IPS-20b (cell line): ENCODE data around the gene VMP1.

Source experiments
- H3K27ac ChIP-seq: one replicate; pipeline ENCODE4 v1.5.1; 2013; ENCODE audit warnings: low read length
- H3K27me3 ChIP-seq: 2 replicates; pipeline ENCODE4 v1.6.1; 2013; ENCODE audit warnings: mild to moderate bottlenecking, low read length, inconsistent platforms; ENCODE audit not compliant: insufficient read depth
- H3K36me3 ChIP-seq: 2 replicates; pipeline ENCODE4 v1.6.1; 2013; ENCODE audit warnings: low read depth, mild to moderate bottlenecking, inconsistent platforms, low read length, moderate library complexity; ENCODE audit not compliant: insufficient read depth
- H3K4me1 ChIP-seq: 2 replicates; pipeline ENCODE4 v1.6.1; 2013; ENCODE audit warnings: mild to moderate bottlenecking, control low read depth, inconsistent platforms, low read length, moderate library complexity; ENCODE audit not compliant: insufficient read depth
- H3K4me3 ChIP-seq: 2 replicates; pipeline ENCODE4 v1.5.1; 2013; ENCODE audit warnings: mild to moderate bottlenecking, low read length, inconsistent platforms
- H3K9ac ChIP-seq: 2 replicates; pipeline ENCODE4 v1.6.1; 2013; ENCODE audit warnings: low read depth, mild to moderate bottlenecking, inconsistent platforms, low read length, moderate library complexity
- H3K9me3 ChIP-seq: 2 replicates; pipeline ENCODE4 v1.6.1; 2013; ENCODE audit warnings: mild to moderate bottlenecking, low read depth, low read length, inconsistent platforms; ENCODE audit not compliant: insufficient read depth

Gene VMP1

DNA sequence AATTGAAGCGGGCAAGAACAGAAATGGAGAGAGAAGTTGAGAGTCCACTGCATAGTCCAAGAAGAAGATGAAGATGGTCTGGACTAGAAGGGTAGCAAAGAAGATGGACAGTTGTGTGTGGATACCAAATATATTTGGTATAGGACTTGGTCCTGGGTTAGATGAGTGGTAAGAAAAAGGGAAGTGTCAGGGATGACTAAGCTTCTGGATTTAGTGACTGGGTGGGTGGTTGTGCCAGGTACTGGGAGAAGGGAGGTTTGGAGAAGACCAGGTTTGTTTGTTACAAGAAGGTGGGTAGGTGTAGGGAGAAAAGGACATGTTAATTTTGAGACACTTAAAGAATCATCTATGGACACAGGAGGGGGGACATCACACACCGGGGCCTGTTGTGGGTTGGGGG is 5.4 kb downstream of the VMP1 start:
- H3K4me3 ChIP-seq, result no peak overlapping the region
- H3K27me3 ChIP-seq, result no peaks in the 10 kb centered on the region
- no peak overlapping the region for H3K9ac ChIP-seq
- H3K9me3 ChIP-seq, result no peaks in the 10 kb centered on the region
- H3K27ac ChIP-seq, result no peak overlapping the region
- H3K4me1 ChIP-seq, result peaks cover 6% of the 10 kb centered on the region; the same call in 1 of the 2 replicates
- H3K36me3 ChIP-seq, result no peaks in the 10 kb centered on the region

DNA sequence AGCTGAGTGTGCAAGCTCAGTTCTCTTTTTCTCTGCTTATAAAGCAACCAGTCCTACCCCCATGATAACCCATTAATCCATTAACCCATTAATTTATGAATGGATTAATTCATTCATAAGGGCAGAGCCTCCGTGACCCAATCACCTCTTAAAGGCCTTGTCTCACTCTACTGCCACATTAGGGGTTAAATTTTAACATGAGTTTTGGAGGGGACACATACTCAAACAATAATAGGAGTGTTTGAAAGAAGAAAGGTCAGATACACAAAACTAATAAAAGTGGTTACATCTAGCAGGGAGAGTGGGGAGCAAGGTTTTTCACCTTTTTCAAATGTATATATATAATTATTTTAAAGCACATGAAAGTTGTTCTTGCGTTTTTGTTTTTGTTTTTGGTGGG is 6.8 kb downstream of the VMP1 start:
- no peaks in the 10 kb centered on the region for H3K27me3 ChIP-seq
- H3K9me3 ChIP-seq, result no peaks in the 10 kb centered on the region
- no peaks in the 10 kb centered on the region for H3K36me3 ChIP-seq
- no peak overlapping the region for H3K9ac ChIP-seq
- no peak overlapping the region for H3K4me3 ChIP-seq
- H3K27ac ChIP-seq, result no peak overlapping the region
- H3K4me1 ChIP-seq, result no peaks in the 10 kb centered on the region

GRCh38 chr17:59716427-59716826 is 9.0 kb downstream of the VMP1 start:
- Histone ChIP-seq H3K27me3 (no peaks in the 10 kb centered on the region), H3K9me3 (no peaks in the 10 kb centered on the region), H3K9ac (no peak overlapping the region), H3K4me3 (no peak overlapping the region), H3K27ac (no peak overlapping the region), H3K36me3 (no peaks in the 10 kb centered on the region), H3K4me1 (no peaks in the 10 kb centered on the region)

DNA sequence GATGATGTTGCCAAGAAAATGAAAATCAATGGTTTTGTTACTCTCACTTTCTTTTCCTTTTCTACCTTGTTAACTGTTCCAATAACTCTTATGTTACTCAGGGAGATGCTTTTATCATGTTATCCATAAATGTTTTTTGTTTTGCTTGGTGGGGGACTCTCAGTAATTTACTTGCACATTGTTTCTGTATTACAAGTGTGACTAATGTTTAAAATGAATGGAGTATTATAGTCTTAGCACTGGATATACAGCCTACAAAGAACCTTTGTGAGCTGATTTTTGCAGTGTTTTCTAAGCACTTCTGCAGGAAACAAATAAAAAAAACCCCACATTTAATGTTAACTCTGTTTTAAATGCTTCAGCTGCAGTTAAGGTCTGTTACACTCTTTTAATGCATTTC is 12.1 kb downstream of the VMP1 start:
- Histone ChIP-seq H3K27me3 (no peaks in the 10 kb centered on the region), H3K4me3 (no peak overlapping the region), H3K4me1 (peaks cover 7% of the 10 kb centered on the region), H3K36me3 (no peaks in the 10 kb centered on the region), H3K27ac (no peak overlapping the region), H3K9me3 (no peaks in the 10 kb centered on the region), H3K9ac (no peak overlapping the region)

GRCh38 chr17:59722623-59723022 is 15.2 kb downstream of the VMP1 start:
- no peak overlapping the region for H3K9ac ChIP-seq
- no peaks in the 10 kb centered on the region for H3K9me3 ChIP-seq
- H3K27ac ChIP-seq, result no peak overlapping the region
- H3K4me3 ChIP-seq, result no peak overlapping the region
- H3K4me1 ChIP-seq, result peaks cover 7% of the 10 kb centered on the region
- no peaks in the 10 kb centered on the region for H3K27me3 ChIP-seq
- no peaks in the 10 kb centered on the region for H3K36me3 ChIP-seq

DNA sequence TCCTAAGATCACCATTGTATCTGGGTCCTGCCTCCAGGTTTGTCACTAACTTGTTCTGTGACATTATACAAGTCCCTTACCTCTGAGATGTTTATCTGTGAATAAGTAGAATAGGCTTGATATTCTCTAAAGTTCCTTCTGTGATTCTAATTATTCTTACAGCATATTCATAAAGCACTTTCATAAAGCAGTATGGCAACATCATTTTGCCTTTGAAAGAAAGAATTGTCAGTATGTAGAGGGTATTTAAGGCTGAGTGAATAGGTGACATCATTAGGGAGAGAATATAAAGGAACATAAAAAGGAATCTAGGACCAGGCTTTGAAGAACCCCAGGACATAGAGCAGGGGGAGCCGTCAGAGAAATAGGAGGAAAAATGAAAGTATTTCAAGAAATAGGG is 15.6 kb downstream of the VMP1 start:
- H3K9ac ChIP-seq, result no peak overlapping the region
- no peaks in the 10 kb centered on the region for H3K27me3 ChIP-seq
- no peak overlapping the region for H3K4me3 ChIP-seq
- peaks cover 7% of the 10 kb centered on the region for H3K4me1 ChIP-seq
- H3K27ac ChIP-seq, result no peak overlapping the region
- H3K36me3 ChIP-seq, result no peaks in the 10 kb centered on the region
- no peaks in the 10 kb centered on the region for H3K9me3 ChIP-seq

DNA sequence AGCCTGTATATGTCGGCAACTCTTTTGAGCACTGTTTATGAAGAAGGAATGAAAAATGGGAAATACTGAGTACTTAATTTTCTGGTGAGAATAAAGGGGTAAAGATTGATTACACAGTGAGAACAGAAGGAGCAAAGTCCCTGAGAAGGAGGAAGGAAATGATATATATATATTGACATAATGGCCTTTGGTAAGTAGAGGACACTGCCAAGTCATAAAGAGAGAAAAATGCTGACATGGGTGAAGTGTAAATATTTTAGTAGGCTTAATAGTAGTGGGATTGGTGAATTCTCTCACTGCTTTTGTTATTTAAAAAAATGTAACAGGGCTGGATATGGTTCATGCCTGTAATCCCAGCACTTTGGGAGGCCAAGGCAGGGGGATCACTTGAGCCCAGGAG is 16.2 kb downstream of the VMP1 start:
- no peak overlapping the region for H3K27ac ChIP-seq
- no peak overlapping the region for H3K9ac ChIP-seq
- H3K4me3 ChIP-seq, result no peak overlapping the region
- no peaks in the 10 kb centered on the region for H3K36me3 ChIP-seq
- peaks cover 7% of the 10 kb centered on the region for H3K4me1 ChIP-seq
- no peaks in the 10 kb centered on the region for H3K27me3 ChIP-seq
- H3K9me3 ChIP-seq, result no peaks in the 10 kb centered on the region

- Histone ChIP-seq H3K9me3 (no peaks in the 10 kb centered on the region), H3K27ac (no peak overlapping the region)
These were observed 18.2 kb downstream of the VMP1 start for GRCh38 chr17:59725691-59726090.

DNA sequence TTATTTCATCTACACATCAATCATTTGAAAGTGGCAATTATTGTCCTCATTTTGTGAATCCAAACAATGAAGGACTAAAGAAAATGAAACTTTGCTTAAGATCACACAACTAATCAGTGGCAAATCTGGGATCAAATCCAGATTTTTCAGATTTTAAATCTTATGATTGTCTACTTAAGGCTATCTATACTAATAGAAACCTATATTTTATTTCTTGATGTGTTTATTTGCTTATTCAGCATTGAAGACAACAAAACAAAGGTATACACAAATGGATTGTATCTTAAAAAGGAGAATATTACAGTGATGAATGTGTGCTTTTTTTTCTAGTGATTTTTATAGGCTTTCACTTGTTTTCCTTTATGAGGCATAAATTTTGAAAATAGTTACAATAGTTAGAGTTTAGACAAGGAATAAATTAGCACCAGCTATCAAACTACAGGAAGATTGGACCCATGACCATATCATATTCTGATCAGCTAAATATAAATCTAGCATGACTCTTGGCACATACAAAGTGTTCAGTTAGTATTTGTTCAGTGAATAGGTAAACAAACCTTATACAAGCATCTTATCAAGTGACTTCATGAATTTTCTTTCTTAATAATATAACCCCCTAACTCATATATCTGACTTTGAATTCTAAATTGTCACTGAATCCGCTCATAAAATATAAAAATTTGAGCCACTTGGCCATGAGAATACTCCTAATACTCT is 20.5 kb downstream of the VMP1 start:
- Histone ChIP-seq H3K4me3 (no peak overlapping the region), H3K27me3 (no peaks in the 10 kb centered on the region), H3K4me1 (peaks cover 7% of the 10 kb centered on the region), H3K9ac (no peak overlapping the region), H3K9me3 (no peaks in the 10 kb centered on the region), H3K36me3 (no peaks in the 10 kb centered on the region), H3K27ac (no peak overlapping the region)

More at GRCh38 chr17:59725691-59726090, 18.2 kb downstream of the VMP1 start:
- Histone ChIP-seq H3K9ac (no peak overlapping the region), H3K4me3 (no peak overlapping the region), H3K27me3 (no peaks in the 10 kb centered on the region), H3K36me3 (no peaks in the 10 kb centered on the region), H3K4me1 (peaks cover 7% of the 10 kb centered on the region)

DNA sequence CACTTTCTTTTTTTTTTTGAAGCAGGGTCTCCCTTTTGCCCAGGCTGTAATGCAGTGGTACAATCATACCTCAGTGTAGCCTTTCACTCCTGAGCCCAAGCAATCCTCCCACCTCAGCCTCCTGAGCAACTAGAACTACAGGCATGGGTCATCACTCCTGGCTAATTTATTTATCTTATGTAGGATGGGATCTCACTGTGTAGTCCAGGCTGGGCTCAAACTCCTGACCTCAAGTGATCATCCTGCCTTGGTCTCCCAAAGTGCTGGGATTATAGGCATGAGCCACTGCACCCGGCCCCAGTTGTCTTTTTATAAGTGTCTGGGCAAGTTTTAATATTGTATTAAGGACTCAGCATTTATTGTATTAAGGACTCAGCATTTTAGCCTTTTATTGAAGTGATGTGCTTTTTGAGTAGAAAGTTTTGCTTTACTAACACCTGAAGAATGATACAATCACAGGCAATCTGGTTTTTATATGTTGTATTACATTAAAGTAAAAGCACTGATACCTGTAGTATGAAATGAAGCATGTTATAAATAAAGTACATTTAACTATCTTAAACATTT is 22.9 kb downstream of the VMP1 start:
- H3K27me3 ChIP-seq, result no peaks in the 10 kb centered on the region
- H3K4me1 ChIP-seq, result no peaks in the 10 kb centered on the region
- H3K4me3 ChIP-seq, result no peak overlapping the region
- H3K36me3 ChIP-seq, result peaks cover 3% of the 10 kb centered on the region
- H3K27ac ChIP-seq, result no peak overlapping the region
- H3K9ac ChIP-seq, result no peak overlapping the region
- H3K9me3 ChIP-seq, result no peaks in the 10 kb centered on the region

- Histone ChIP-seq H3K4me3 (no peak overlapping the region), H3K36me3 (peaks cover 10% of the 10 kb centered on the region), H3K9me3 (no peaks in the 10 kb centered on the region), H3K4me1 (no peaks in the 10 kb centered on the region), H3K9ac (no peak overlapping the region), H3K27ac (no peak overlapping the region), H3K27me3 (no peaks in the 10 kb centered on the region)
These were observed 26.2 kb downstream of the VMP1 start for GRCh38 chr17:59733697-59734096.

GRCh38 chr17:59734226-59734625 is 26.8 kb downstream of the VMP1 start:
- Histone ChIP-seq H3K4me3 (no peak overlapping the region), H3K9ac (no peak overlapping the region), H3K36me3 (peaks cover 10% of the 10 kb centered on the region)

More at GRCh38 chr17:59734226-59734625, 26.8 kb downstream of the VMP1 start:
- Histone ChIP-seq H3K9me3 (no peaks in the 10 kb centered on the region), H3K4me1 (no peaks in the 10 kb centered on the region), H3K27ac (no peak overlapping the region), H3K27me3 (no peaks in the 10 kb centered on the region)
